ENCODE measurements around the gene MAGI1. TPM values are rescaled to one million over a fixed set of nuclear protein-coding genes. Genes with fewer than 3 reads are reported as not detected.

The MAGI1 gene
- polyA plus RNA-seq, 1 donor: 31.2 TPM

DNA sequence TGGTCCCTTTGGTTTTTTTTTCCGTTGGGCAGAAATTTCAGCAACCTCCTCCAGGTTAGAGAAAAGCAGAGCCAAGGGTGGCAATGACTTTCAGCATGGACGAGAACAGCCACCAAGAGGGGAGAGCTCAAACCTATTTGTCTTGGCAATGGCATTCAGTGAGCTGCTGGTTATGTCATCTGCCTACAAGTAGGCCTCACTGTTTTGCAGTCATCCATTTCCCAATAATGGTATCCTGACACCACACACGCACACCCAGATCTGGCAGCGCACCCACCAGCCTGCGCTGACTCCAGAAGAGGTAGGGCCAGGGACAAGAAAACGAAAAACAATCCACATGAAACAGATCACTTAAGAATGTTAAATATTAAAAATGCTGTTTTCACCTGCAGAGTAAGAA lies 92.3 kb downstream of the MAGI1 start:
- no peak overlapping the region for H3K4me3 ChIP-seq (ENCODE audit: low read length)
- no peak for DNase-seq
- no peaks in the 10 kb centered on the region for H3K27me3 ChIP-seq (ENCODE audit: control insufficient read depth, insufficient read depth, low read length)
- peaks cover 17% of the 10 kb centered on the region for H3K4me1 ChIP-seq (ENCODE audit: control insufficient read depth, insufficient read depth, low read length)
- no peaks in the 10 kb centered on the region for H3K36me3 ChIP-seq (ENCODE audit: control insufficient read depth, insufficient read depth, low read length)
- WGBS (ENCODE audit: insufficient coverage, low lambda C conversion rate): 100% methylated on average over 1 of the region's 6 CpGs
- no peaks in the 10 kb centered on the region for H3K9me3 ChIP-seq (ENCODE audit: control insufficient read depth, low read depth, low read length)
- no peak overlapping the region for H3K27ac ChIP-seq (ENCODE audit: low read length)

DNA sequence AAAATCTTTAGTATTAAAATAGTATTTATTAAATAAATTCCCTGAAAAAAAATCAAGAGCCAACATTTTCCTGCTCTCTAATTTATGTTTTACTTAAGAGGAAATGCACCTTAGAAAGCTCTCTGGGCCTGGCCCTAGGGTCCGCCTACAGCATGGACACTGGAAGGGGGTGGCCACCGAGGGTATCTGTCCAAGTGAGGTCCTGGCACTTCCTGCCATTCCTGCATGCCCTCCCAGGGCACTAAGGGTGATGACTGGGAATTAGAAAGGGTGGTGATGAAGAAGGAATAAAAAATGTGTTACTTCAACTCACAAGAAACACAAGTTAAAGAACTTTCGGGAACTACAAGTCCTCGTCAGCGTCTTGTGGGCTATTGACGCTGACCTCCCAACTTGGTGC lies 92.8 kb downstream of the MAGI1 start:
- Histone ChIP-seq H3K36me3 (ENCODE audit: control insufficient read depth, insufficient read depth, low read length) (no peaks in the 10 kb centered on the region), H3K27ac (ENCODE audit: low read length) (no peak overlapping the region)
- 90% methylated on average over 2 of the region's 6 CpGs for WGBS (ENCODE audit: insufficient coverage, low lambda C conversion rate)

DNA sequence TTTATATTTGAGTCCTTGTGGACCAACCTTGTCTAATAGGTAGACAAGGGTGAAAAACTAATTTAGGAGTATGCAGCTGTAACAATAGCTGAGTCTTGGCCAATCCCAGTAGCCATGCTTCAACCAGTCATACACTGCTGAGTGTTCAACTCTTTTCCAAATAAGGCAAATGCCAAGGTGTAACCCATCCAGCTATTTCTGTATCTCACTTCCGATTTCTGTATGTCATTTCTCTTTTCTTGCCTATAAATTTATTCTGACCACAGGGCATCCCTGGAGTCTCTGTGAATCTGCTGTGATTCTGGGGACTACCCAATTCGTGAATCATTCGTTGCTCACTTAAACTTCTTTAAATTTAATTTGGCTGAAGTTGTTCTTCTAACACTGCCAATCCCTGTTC lies 93.2 kb downstream of the MAGI1 start:
- H3K9me3 ChIP-seq (ENCODE audit: control insufficient read depth, low read depth, low read length): no peaks in the 10 kb centered on the region
- no peaks in the 10 kb centered on the region for H3K36me3 ChIP-seq (ENCODE audit: control insufficient read depth, insufficient read depth, low read length)
- H3K27me3 ChIP-seq (ENCODE audit: control insufficient read depth, insufficient read depth, low read length): no peaks in the 10 kb centered on the region
- no peak overlapping the region for H3K4me3 ChIP-seq (ENCODE audit: low read length)
- peaks cover 17% of the 10 kb centered on the region for H3K4me1 ChIP-seq (ENCODE audit: control insufficient read depth, insufficient read depth, low read length)
- no peak for DNase-seq
- H3K27ac ChIP-seq (ENCODE audit: low read length): no peak overlapping the region
- WGBS (ENCODE audit: insufficient coverage, low lambda C conversion rate): no CpG with 5 or more reads among the region's 3 CpGs

More for the DNA sequence above, 92.8 kb downstream of the MAGI1 start:
- H3K9me3 ChIP-seq (ENCODE audit: control insufficient read depth, low read depth, low read length): no peaks in the 10 kb centered on the region
- H3K4me1 ChIP-seq (ENCODE audit: control insufficient read depth, insufficient read depth, low read length): peaks cover 17% of the 10 kb centered on the region
- no peaks in the 10 kb centered on the region for H3K27me3 ChIP-seq (ENCODE audit: control insufficient read depth, insufficient read depth, low read length)
- DNase-seq: no peak
- H3K4me3 ChIP-seq (ENCODE audit: low read length): no peak overlapping the region

DNA sequence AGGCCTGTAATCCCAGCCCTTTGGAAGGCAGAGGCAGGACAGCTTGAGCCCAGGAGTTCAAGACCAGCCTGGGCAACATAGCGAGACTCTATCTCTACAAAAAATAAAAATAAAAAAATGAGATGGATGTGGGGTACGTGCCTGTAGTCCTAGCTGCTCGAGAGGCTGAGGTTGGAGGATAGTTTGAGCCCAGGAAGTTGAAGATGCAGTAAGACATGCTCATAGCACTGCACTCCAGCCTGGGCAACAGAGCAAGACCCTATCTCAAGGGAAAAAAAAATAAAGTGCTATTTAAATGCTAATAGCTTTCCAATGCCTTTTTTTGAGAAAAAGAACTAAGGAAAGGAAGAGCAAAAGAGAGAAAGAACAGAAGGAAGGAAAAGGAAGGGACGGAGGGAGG lies 94.5 kb downstream of the MAGI1 start:
- Histone ChIP-seq H3K9me3 (ENCODE audit: control insufficient read depth, low read depth, low read length) (no peaks in the 10 kb centered on the region), H3K27ac (ENCODE audit: low read length) (no peak overlapping the region), H3K27me3 (ENCODE audit: control insufficient read depth, insufficient read depth, low read length) (no peaks in the 10 kb centered on the region), H3K4me1 (ENCODE audit: control insufficient read depth, insufficient read depth, low read length) (peaks cover 12% of the 10 kb centered on the region), H3K4me3 (ENCODE audit: low read length) (no peak overlapping the region), H3K36me3 (ENCODE audit: control insufficient read depth, insufficient read depth, low read length) (no peaks in the 10 kb centered on the region)
- 100% methylated on average over 1 of the region's 4 CpGs for WGBS (ENCODE audit: insufficient coverage, low lambda C conversion rate)
- DNase-seq: no peak

DNA sequence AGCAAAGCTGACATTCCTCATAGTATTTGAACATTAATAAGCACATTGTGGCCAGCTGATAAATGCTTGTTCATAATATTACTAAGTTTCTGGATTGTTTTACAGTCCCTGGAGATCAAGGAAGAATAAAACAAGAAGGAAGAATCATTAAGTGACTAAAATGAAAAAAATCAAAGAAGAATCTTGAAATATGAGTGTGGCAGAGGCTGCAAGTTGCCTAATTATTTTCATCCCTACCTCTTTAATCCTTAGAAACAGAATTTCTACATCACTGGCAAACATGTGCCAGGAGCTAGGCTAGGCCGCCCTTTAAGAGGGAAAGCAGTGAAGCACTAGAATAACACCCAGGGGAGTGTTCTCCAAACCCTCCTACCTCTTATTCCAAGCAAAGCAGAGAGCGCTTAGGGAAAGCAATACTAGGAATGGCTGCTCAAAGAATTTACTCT lies 98.9 kb downstream of the MAGI1 start:
- H3K4me3 ChIP-seq (ENCODE audit: low read length): no peak overlapping the region
- no peak for DNase-seq
- no CpG with 5 or more reads among the region's 2 CpGs for WGBS (ENCODE audit: insufficient coverage, low lambda C conversion rate)
- H3K36me3 ChIP-seq (ENCODE audit: control insufficient read depth, insufficient read depth, low read length): no peaks in the 10 kb centered on the region
- no peaks in the 10 kb centered on the region for H3K9me3 ChIP-seq (ENCODE audit: control insufficient read depth, low read depth, low read length)
- H3K4me1 ChIP-seq (ENCODE audit: control insufficient read depth, insufficient read depth, low read length): peaks cover 4% of the 10 kb centered on the region
- no peak overlapping the region for H3K27ac ChIP-seq (ENCODE audit: low read length)
- H3K27me3 ChIP-seq (ENCODE audit: control insufficient read depth, insufficient read depth, low read length): no peaks in the 10 kb centered on the region

DNA sequence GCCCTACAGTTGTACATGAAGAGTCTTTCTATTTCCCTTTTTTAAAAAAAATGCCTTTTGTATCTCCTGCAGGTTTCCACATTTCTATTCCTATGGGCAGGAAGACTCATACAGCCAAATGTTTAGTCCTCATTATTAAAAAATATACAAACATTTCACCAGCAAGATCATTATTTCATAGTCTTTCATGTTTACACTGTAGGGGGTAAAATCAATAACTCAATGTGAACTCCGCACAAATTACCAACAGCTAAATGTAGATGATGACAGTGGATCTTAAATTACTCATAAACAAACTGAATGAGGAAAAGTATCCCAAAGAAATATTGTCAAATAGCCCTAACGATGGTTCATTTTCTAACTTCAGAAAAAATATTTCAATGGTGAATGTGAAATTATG lies 99.5 kb downstream of the MAGI1 start:
- no peak for DNase-seq
- Histone ChIP-seq H3K36me3 (ENCODE audit: control insufficient read depth, insufficient read depth, low read length) (no peaks in the 10 kb centered on the region), H3K4me3 (ENCODE audit: low read length) (no peak overlapping the region), H3K27ac (ENCODE audit: low read length) (no peak overlapping the region), H3K27me3 (ENCODE audit: control insufficient read depth, insufficient read depth, low read length) (no peaks in the 10 kb centered on the region), H3K4me1 (ENCODE audit: control insufficient read depth, insufficient read depth, low read length) (peaks cover 4% of the 10 kb centered on the region), H3K9me3 (ENCODE audit: control insufficient read depth, low read depth, low read length) (no peaks in the 10 kb centered on the region)
- 100% methylated on average over 1 of the region's 2 CpGs for WGBS (ENCODE audit: insufficient coverage, low lambda C conversion rate)

DNA sequence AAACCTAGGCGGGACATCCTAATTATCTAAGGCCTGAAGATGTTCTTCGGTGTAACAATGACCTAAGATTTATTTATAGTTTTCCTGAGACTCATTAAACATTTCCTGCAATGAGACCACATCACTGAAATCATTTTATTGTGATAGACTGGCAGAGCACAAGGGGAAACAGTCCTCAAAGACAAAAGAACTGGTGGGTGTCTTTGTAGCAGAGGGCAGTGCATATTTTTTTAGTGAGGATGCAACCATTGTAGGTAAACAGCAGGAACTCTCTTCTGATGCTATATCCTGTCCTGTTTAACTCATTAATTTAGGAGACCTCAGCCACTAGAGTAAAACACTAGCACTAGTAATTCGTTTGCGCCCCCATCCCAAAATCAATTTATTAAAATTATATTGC lies 100.0 kb downstream of the MAGI1 start:
- no peaks in the 10 kb centered on the region for H3K27me3 ChIP-seq (ENCODE audit: control insufficient read depth, insufficient read depth, low read length)
- no peak for DNase-seq
- WGBS (ENCODE audit: insufficient coverage, low lambda C conversion rate): 90% methylated on average over 4 of the region's 4 CpGs
- peaks cover 4% of the 10 kb centered on the region for H3K4me1 ChIP-seq (ENCODE audit: control insufficient read depth, insufficient read depth, low read length)
- H3K36me3 ChIP-seq (ENCODE audit: control insufficient read depth, insufficient read depth, low read length): no peaks in the 10 kb centered on the region
- no peak overlapping the region for H3K27ac ChIP-seq (ENCODE audit: low read length)
- no peak overlapping the region for H3K4me3 ChIP-seq (ENCODE audit: low read length)
- H3K9me3 ChIP-seq (ENCODE audit: control insufficient read depth, low read depth, low read length): no peaks in the 10 kb centered on the region

DNA sequence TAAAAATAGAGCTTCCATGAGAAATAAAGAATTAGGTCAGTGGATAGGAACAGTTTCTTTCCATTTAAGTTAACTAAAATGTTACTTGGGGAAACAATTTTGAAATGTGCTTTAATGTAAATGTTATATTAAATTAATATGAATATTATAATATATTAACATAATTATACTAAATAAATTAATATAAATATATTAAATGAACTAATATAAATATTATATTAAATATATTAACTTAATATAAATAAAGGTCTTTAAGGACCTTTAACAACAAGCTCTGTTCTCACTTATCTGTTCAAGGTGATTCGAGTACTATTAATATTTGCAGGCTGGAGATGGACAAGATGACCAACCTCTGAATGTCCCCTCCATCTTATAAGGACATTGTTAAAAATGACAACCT lies 100.6 kb downstream of the MAGI1 start:
- H3K9me3 ChIP-seq (ENCODE audit: control insufficient read depth, low read depth, low read length): no peaks in the 10 kb centered on the region
- no peak overlapping the region for H3K27ac ChIP-seq (ENCODE audit: low read length)
- no peaks in the 10 kb centered on the region for H3K27me3 ChIP-seq (ENCODE audit: control insufficient read depth, insufficient read depth, low read length)
- no peak overlapping the region for H3K4me3 ChIP-seq (ENCODE audit: low read length)
- 86% methylated on average over 1 of the region's 1 CpG for WGBS (ENCODE audit: insufficient coverage, low lambda C conversion rate)
- peaks cover 4% of the 10 kb centered on the region for H3K4me1 ChIP-seq (ENCODE audit: control insufficient read depth, insufficient read depth, low read length)
- no peak for DNase-seq
- H3K36me3 ChIP-seq (ENCODE audit: control insufficient read depth, insufficient read depth, low read length): no peaks in the 10 kb centered on the region

DNA sequence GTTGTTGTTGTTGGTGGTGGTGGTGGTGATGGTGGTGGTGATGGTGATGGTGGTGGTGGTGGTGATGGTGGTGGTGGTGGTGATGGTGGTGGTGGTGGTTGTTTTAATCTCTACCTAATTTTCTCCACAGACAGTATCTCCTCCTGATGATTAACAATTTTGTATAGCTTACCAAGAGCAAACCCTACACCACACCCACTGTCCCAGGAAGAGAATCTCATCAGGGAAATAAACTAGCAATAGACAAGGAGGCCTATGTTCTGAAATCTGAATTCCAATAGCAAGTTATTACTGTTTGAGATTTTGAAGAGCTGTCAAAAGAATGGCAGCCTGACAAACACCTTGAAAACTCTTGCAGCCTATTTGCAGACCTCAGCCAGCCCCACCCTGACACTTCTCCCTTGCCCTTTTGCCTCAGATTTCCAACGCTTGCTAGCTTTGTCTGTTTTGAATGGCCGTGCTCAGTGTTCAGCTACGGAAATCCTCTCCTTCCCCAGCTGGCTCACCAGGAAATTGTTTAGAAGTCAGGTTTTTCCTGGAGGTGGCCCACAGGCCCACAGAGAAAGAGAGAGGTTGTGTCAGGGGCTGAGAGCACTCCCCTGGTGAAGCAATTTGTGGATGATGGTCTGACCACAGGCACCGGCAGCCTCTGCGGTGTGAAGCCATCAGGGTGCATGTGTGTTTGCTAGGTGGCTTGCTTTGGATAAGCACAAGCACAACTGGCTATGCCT lies 101.6 kb downstream of the MAGI1 start:
- no peaks in the 10 kb centered on the region for H3K9me3 ChIP-seq (ENCODE audit: control insufficient read depth, low read depth, low read length)
- H3K4me3 ChIP-seq (ENCODE audit: low read length): no peak overlapping the region
- H3K36me3 ChIP-seq (ENCODE audit: control insufficient read depth, insufficient read depth, low read length): no peaks in the 10 kb centered on the region
- DNase-seq: peak in 1 of 2 donors; percentile 43
- no peaks in the 10 kb centered on the region for H3K27me3 ChIP-seq (ENCODE audit: control insufficient read depth, insufficient read depth, low read length)
- WGBS (ENCODE audit: insufficient coverage, low lambda C conversion rate): no CpG with 5 or more reads among the region's 5 CpGs
- H3K27ac ChIP-seq (ENCODE audit: low read length): no peak overlapping the region
- peaks cover 4% of the 10 kb centered on the region for H3K4me1 ChIP-seq (ENCODE audit: control insufficient read depth, insufficient read depth, low read length)

DNA sequence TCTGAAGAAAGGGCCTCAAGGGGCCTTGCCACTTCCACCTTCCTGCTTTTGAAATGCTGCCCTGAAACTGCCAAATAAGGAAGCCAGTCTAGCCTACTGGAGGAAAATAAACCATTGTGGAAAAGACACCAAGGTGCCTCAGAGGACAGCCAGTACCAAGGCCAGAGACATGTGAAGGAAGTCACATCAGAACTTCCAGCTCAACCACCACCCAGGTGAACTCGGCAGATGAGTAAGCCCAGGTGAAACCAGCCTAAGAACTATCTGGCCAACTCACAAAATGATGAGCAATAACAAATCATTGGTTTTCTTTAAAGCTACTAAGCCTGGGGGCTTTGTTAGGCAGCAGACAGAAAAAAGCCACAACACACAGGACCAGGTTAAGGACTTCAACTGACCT lies 103.0 kb downstream of the MAGI1 start:
- H3K9me3 ChIP-seq (ENCODE audit: control insufficient read depth, low read depth, low read length): no peaks in the 10 kb centered on the region
- no peak for DNase-seq
- WGBS (ENCODE audit: insufficient coverage, low lambda C conversion rate): no CpG with 5 or more reads among the region's 1 CpG
- H3K36me3 ChIP-seq (ENCODE audit: control insufficient read depth, insufficient read depth, low read length): no peaks in the 10 kb centered on the region
- no peak overlapping the region for H3K4me3 ChIP-seq (ENCODE audit: low read length)
- no peaks in the 10 kb centered on the region for H3K27me3 ChIP-seq (ENCODE audit: control insufficient read depth, insufficient read depth, low read length)
- no peak overlapping the region for H3K27ac ChIP-seq (ENCODE audit: low read length)
- H3K4me1 ChIP-seq (ENCODE audit: control insufficient read depth, insufficient read depth, low read length): peaks cover 4% of the 10 kb centered on the region

DNA sequence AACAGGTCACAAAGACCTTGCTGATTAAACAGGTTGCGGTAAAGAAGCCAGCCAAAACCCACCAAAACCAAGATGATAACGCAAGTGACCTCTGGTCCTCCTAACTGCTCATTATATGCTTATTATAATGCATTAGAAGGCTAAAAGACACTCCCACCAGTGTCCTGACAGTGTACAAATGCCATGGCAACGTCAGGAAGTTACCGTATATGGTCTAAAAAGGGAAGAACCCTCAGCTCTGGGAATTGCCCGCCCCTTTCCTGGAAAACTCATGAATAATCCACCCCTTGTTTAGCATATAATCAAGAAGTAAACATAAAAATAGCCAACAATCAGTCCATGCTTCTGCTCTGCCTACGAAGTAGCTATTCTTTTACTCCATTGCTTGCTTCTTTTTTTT lies 108.1 kb downstream of the MAGI1 start:
- Histone ChIP-seq H3K36me3 (ENCODE audit: control insufficient read depth, insufficient read depth, low read length) (no peaks in the 10 kb centered on the region), H3K4me1 (ENCODE audit: control insufficient read depth, insufficient read depth, low read length) (no peaks in the 10 kb centered on the region), H3K27ac (ENCODE audit: low read length) (no peak overlapping the region), H3K27me3 (ENCODE audit: control insufficient read depth, insufficient read depth, low read length) (no peaks in the 10 kb centered on the region), H3K9me3 (ENCODE audit: control insufficient read depth, low read depth, low read length) (peaks cover 2% of the 10 kb centered on the region), H3K4me3 (ENCODE audit: low read length) (no peak overlapping the region)
- WGBS (ENCODE audit: insufficient coverage, low lambda C conversion rate): 100% methylated on average over 1 of the region's 6 CpGs
- DNase-seq: no peak

Measured in large intestine (tissue), 3 donors.